Amniotic stem cell (primary cell): ENCODE data around the gene SHMT1.
A peak's percentile ranks its signal among the peaks of the same experiment; 100 is the strongest.
"Not testable (repeated sequence)": the region's sequence is repeated elsewhere in the genome, so short reads cannot be mapped to it uniquely, and the experiment has no call there.

Experiments
- DNase-seq: peaks from one replicate; lab custom pipeline; 2025; lab: John Stamatoyannopoulos, UW

Gene SHMT1

GRCh38 chr17:18324140-18325050 lies 39.0 kb downstream of the SHMT1 start:
- no peak for DNase-seq

- DNase-seq, result no peak
Observed at GRCh38 chr17:18323507-18324139, 39.7 kb downstream of the SHMT1 start.

- no peak for DNase-seq
Observed at GRCh38 chr17:18323007-18323406, 40.3 kb downstream of the SHMT1 start.

GRCh38 chr17:18322522-18322921 lies 40.8 kb downstream of the SHMT1 start:
- no peak for DNase-seq

GRCh38 chr17:18321309-18321708 lies 42.0 kb downstream of the SHMT1 start:
- DNase-seq, result no peak

- no peak for DNase-seq
Observed at GRCh38 chr17:18320301-18320700, 43.0 kb downstream of the SHMT1 start.

- peak; percentile 19 for DNase-seq
Observed at GRCh38 chr17:18319604-18320256, 43.6 kb downstream of the SHMT1 start.

- DNase-seq, result no peak
Observed at GRCh38 chr17:18318771-18319450, 44.4 kb downstream of the SHMT1 start.

GRCh38 chr17:18318117-18318516 lies 45.2 kb downstream of the SHMT1 start:
- no peak for DNase-seq

GRCh38 chr17:18315961-18316360 lies 47.4 kb downstream of the SHMT1 start:
- DNase-seq, result no peak

- DNase-seq, result no peak
Observed at GRCh38 chr17:18315562-18315922, 47.8 kb downstream of the SHMT1 start.

GRCh38 chr17:18314731-18315561 lies 48.4 kb downstream of the SHMT1 start, which contains the start of the genes SMCR8 and TOP3A:
Gene SMCR8 (plus strand): TSS chr17:18315293. CDS start chr17:18315790, 497 bp downstream.
Gene TOP3A (minus strand): TSS chr17:18314994. CDS start chr17:18314778, 216 bp downstream.
- peak; percentile 100 for DNase-seq

- DNase-seq, result no peak
Observed at GRCh38 chr17:18314059-18314730, 49.2 kb downstream of the SHMT1 start.

GRCh38 chr17:18309202-18309601 lies 54.1 kb downstream of the SHMT1 start:
- no peak for DNase-seq

- DNase-seq, result not testable (repeated sequence)
Observed at GRCh38 chr17:18303206-18303605, 60.1 kb downstream of the SHMT1 start.

GRCh38 chr17:18300725-18301480 lies 62.4 kb downstream of the SHMT1 start:
- DNase-seq, result no peak

GRCh38 chr17:18298061-18298460 lies 65.3 kb downstream of the SHMT1 start:
- DNase-seq, result not testable (repeated sequence)

- DNase-seq, result no peak
Observed at GRCh38 chr17:18291718-18292540, 71.4 kb downstream of the SHMT1 start.

- DNase-seq, result no peak
Observed at GRCh38 chr17:18285296-18285695, 78.1 kb downstream of the SHMT1 start.
